ENCODE data around the gene ING4.

DNA sequence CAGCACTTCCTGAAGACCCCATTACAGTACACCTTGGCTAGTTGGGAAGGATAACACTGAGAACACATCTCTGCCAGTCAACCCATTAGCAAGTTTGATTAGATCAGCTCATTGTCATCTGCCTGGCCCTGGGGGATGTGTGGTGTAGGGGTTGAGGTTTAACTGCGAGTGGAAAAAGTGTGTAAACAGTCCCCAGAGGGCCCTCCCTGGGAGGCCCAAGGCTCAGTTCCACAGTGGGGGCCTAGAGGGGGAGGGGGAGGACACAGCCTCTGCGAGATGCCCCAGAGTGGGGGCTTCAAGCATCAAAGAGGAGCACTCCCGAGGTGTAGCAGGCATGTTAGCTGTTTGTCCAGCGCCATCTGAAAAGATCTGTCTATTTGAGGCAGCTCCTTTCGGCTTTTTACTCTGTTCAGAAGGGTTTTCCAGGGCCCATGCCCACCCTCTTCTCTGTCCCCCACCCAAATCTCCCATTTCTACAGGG lies 27.5 kb downstream of the ING4 start:
- TF ChIP-seq, protein P1, sequence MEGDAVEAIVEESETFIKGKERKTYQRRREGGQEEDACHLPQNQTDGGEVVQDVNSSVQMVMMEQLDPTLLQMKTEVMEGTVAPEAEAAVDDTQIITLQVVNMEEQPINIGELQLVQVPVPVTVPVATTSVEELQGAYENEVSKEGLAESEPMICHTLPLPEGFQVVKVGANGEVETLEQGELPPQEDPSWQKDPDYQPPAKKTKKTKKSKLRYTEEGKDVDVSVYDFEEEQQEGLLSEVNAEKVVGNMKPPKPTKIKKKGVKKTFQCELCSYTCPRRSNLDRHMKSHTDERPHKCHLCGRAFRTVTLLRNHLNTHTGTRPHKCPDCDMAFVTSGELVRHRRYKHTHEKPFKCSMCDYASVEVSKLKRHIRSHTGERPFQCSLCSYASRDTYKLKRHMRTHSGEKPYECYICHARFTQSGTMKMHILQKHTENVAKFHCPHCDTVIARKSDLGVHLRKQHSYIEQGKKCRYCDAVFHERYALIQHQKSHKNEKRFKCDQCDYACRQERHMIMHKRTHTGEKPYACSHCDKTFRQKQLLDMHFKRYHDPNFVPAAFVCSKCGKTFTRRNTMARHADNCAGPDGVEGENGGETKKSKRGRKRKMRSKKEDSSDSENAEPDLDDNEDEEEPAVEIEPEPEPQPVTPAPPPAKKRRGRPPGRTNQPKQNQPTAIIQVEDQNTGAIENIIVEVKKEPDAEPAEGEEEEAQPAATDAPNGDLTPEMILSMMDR (IDR thresholded peaks at IDR 0.05 in 4 of 5, conservative IDR thresholded peaks at IDR 0.05 in 1 of 5): no peak
- no peak for TF ChIP-seq POLR2A (IDR thresholded peaks at IDR 0.05)
